ENCODE results near the gene DIRAS1. TPM values are rescaled to one million over a fixed set of nuclear protein-coding genes. Genes with fewer than 3 reads are reported as not detected.

The DIRAS1 gene
- total and polyA plus RNA-seq, 2 experiments from 2014 or later: 3.0 to 3.3 TPM

GRCh38 chr19:2740314-2740656 lies 19.1 kb upstream of the DIRAS1 start:
- Histone ChIP-seq H3K27me3 (peaks cover 14% of the 10 kb centered on the region), H3K36me3 (peaks cover 5% of the 10 kb centered on the region), H3K27ac (no peak overlapping the region), H3K4me1 (ENCODE audit: low read depth) (peaks cover 5% of the 10 kb centered on the region), H3K4me3 (no peak overlapping the region), H3K9me3 (ENCODE audit: low read depth) (no peaks in the 10 kb centered on the region)
- no peak for TF ChIP-seq CTCF (IDR thresholded peaks at IDR 0.05; ENCODE audit: low read depth, low read length)
- no peak for DNase-seq (ENCODE audit: low read depth in 1 of 2, low spot score in 1 of 2)

GRCh38 chr19:2739602-2740313 lies 18.6 kb upstream of the DIRAS1 start, which contains the start of gene SLC39A3:
Gene SLC39A3, minus strand, starts transcription at chr19:2740017. Its CDS starts 2,760 bp downstream, at chr19:2737257.
- Histone ChIP-seq H3K4me1 (ENCODE audit: low read depth) (peaks cover 5% of the 10 kb centered on the region), H3K36me3 (peaks cover 5% of the 10 kb centered on the region), H3K27ac (no peak within 1 kb of the TSS), H3K4me3 (peak within 1 kb of the TSS; percentile 79), H3K27me3 (peaks cover 11% of the 10 kb centered on the region), H3K9me3 (ENCODE audit: low read depth) (no peaks in the 10 kb centered on the region)
- TF ChIP-seq CTCF (IDR thresholded peaks at IDR 0.05; ENCODE audit: low read depth, low read length): peak; percentile 19
- peak; percentile 98 to 99 for DNase-seq (ENCODE audit: low read depth in 1 of 2, low spot score in 1 of 2)

GRCh38 chr19:2736550-2737190 lies 15.5 kb upstream of the DIRAS1 start:
- no peak for TF ChIP-seq CTCF (IDR thresholded peaks at IDR 0.05; ENCODE audit: low read depth, low read length)
- no peak overlapping the region for H3K4me3 ChIP-seq

GRCh38 chr19:2735374-2735773 lies 14.2 kb upstream of the DIRAS1 start:
- Histone ChIP-seq H3K27ac (no peak overlapping the region), H3K4me3 (no peak overlapping the region), H3K27me3 (no peaks in the 10 kb centered on the region), H3K36me3 (peaks cover 5% of the 10 kb centered on the region), H3K4me1 (ENCODE audit: low read depth) (peaks cover 5% of the 10 kb centered on the region), H3K9me3 (ENCODE audit: low read depth) (no peaks in the 10 kb centered on the region)
- no peak for TF ChIP-seq CTCF (IDR thresholded peaks at IDR 0.05; ENCODE audit: low read depth, low read length)
- no peak for DNase-seq (ENCODE audit: low read depth in 1 of 2, low spot score in 1 of 2)

More at GRCh38 chr19:2736550-2737190, 15.5 kb upstream of the DIRAS1 start:
- peaks cover 5% of the 10 kb centered on the region for H3K4me1 ChIP-seq (ENCODE audit: low read depth)
- H3K27me3 ChIP-seq: no peaks in the 10 kb centered on the region
- H3K36me3 ChIP-seq: peaks cover 5% of the 10 kb centered on the region
- no peak overlapping the region for H3K27ac ChIP-seq
- DNase-seq (ENCODE audit: low read depth in 1 of 2, low spot score in 1 of 2): no peak
- no peaks in the 10 kb centered on the region for H3K9me3 ChIP-seq (ENCODE audit: low read depth)

- no peak overlapping the region for H3K27ac ChIP-seq
- peaks cover 5% of the 10 kb centered on the region for H3K36me3 ChIP-seq
- H3K9me3 ChIP-seq (ENCODE audit: low read depth): no peaks in the 10 kb centered on the region
- TF ChIP-seq CTCF (IDR thresholded peaks at IDR 0.05; ENCODE audit: low read depth, low read length): no peak
- H3K4me1 ChIP-seq (ENCODE audit: low read depth): peaks cover 5% of the 10 kb centered on the region
- no peak overlapping the region for H3K4me3 ChIP-seq
- H3K27me3 ChIP-seq: no peaks in the 10 kb centered on the region
- no peak for DNase-seq (ENCODE audit: low read depth in 1 of 2, low spot score in 1 of 2)
Observed at GRCh38 chr19:2734589-2735288, 13.6 kb upstream of the DIRAS1 start.

Data from cardiac muscle cell (in vitro differentiated cells and primary cell).